ENCODE measurements around the gene IBA57. TPM values are rescaled to one million over a fixed set of nuclear protein-coding genes. Genes with fewer than 3 reads are reported as not detected.

The IBA57 gene
- total RNA-seq, 1 experiment from 2014 or later, result 3.6 TPM

- Histone ChIP-seq H3K27me3 (ENCODE audit: low read length) (no peaks in the 10 kb centered on the region), H2AFZ (ENCODE audit: low read length) (no peak overlapping the region), H3K9me3 (ENCODE audit: low read length) (no peaks in the 10 kb centered on the region), H3K4me1 (ENCODE audit: low read length) (peaks cover 17% of the 10 kb centered on the region), H4K20me1 (ENCODE audit: insufficient read depth, low read depth, low read length) (no peaks in the 10 kb centered on the region), H3K9me2 (replicated peaks; ENCODE audit: insufficient read depth, low read length) (no peaks in the 10 kb centered on the region), H3K9ac (ENCODE audit: low read length) (no peak overlapping the region), H3K4me2 (ENCODE audit: low read depth, low read length, poor library complexity, severe bottlenecking) (no peak overlapping the region), H3K27ac (ENCODE audit: low read length) (no peak overlapping the region), H3K4me3 (ENCODE audit: low read length) (no peak overlapping the region), H3K36me3 (ENCODE audit: insufficient read depth, low read length) (no peaks in the 10 kb centered on the region), H3K79me2 (ENCODE audit: low read length) (no peaks in the 10 kb centered on the region)
- DNase-seq, result no peak
Measured at GRCh38 chr1:228162286-228163006, 3.2 kb upstream of the IBA57 start.

- H3K4me3 ChIP-seq (ENCODE audit: low read length), result no peak overlapping the region
- no peak for DNase-seq
- no peaks in the 10 kb centered on the region for H3K36me3 ChIP-seq (ENCODE audit: insufficient read depth, low read length)
- no peaks in the 10 kb centered on the region for H3K79me2 ChIP-seq (ENCODE audit: low read length)
- H3K9me2 ChIP-seq (replicated peaks; ENCODE audit: insufficient read depth, low read length), result no peaks in the 10 kb centered on the region
- H3K27me3 ChIP-seq (ENCODE audit: low read length), result no peaks in the 10 kb centered on the region
- H3K4me2 ChIP-seq (ENCODE audit: low read depth, low read length, poor library complexity, severe bottlenecking), result no peak overlapping the region
- no peak overlapping the region for H3K27ac ChIP-seq (ENCODE audit: low read length)
- H3K4me1 ChIP-seq (ENCODE audit: low read length), result peaks cover 17% of the 10 kb centered on the region
- H3K9ac ChIP-seq (ENCODE audit: low read length), result no peak overlapping the region
- no peak overlapping the region for H2AFZ ChIP-seq (ENCODE audit: low read length)
- no peaks in the 10 kb centered on the region for H4K20me1 ChIP-seq (ENCODE audit: insufficient read depth, low read depth, low read length)
- H3K9me3 ChIP-seq (ENCODE audit: low read length), result no peaks in the 10 kb centered on the region
Measured at GRCh38 chr1:228163007-228163753, 2.4 kb upstream of the IBA57 start.

GRCh38 chr1:228163776-228164519 is 1.7 kb upstream of the IBA57 start:
- Histone ChIP-seq H3K4me3 (ENCODE audit: low read length) (no peak overlapping the region; the same call in 1 of the 2 replicates), H3K27ac (ENCODE audit: low read length) (no peak overlapping the region), H3K9me2 (replicated peaks; ENCODE audit: insufficient read depth, low read length) (no peaks in the 10 kb centered on the region), H2AFZ (ENCODE audit: low read length) (no peak overlapping the region), H3K79me2 (ENCODE audit: low read length) (no peaks in the 10 kb centered on the region), H4K20me1 (ENCODE audit: insufficient read depth, low read depth, low read length) (no peaks in the 10 kb centered on the region), H3K4me1 (ENCODE audit: low read length) (peaks cover 17% of the 10 kb centered on the region), H3K27me3 (ENCODE audit: low read length) (no peaks in the 10 kb centered on the region), H3K9me3 (ENCODE audit: low read length) (no peaks in the 10 kb centered on the region), H3K36me3 (ENCODE audit: insufficient read depth, low read length) (no peaks in the 10 kb centered on the region), H3K9ac (ENCODE audit: low read length) (0 out of 2 replicates have a peak overlapping the region, but pooled peaks have one; percentile 80), H3K4me2 (ENCODE audit: low read depth, low read length, poor library complexity, severe bottlenecking) (peak overlapping the region; percentile 98)
- no peak for DNase-seq

GRCh38 chr1:228164561-228165371 is 838 bp upstream of the IBA57 start:
- no peaks in the 10 kb centered on the region for H3K9me3 ChIP-seq (ENCODE audit: low read length)
- H3K4me3 ChIP-seq (ENCODE audit: low read length), result peak overlapping the region; percentile 70
- peaks cover 17% of the 10 kb centered on the region for H3K4me1 ChIP-seq (ENCODE audit: low read length)
- no peaks in the 10 kb centered on the region for H3K27me3 ChIP-seq (ENCODE audit: low read length)
- H2AFZ ChIP-seq (ENCODE audit: low read length), result no peak overlapping the region; the same call in 1 of the 2 replicates
- no peaks in the 10 kb centered on the region for H3K79me2 ChIP-seq (ENCODE audit: low read length)
- peak overlapping the region; percentile 80 for H3K9ac ChIP-seq (ENCODE audit: low read length)
- H3K27ac ChIP-seq (ENCODE audit: low read length), result 0 out of 2 replicates have a peak overlapping the region, but pooled peaks have one; percentile 31
- no peaks in the 10 kb centered on the region for H4K20me1 ChIP-seq (ENCODE audit: insufficient read depth, low read depth, low read length)
- no peaks in the 10 kb centered on the region for H3K9me2 ChIP-seq (replicated peaks; ENCODE audit: insufficient read depth, low read length)
- no peak for DNase-seq
- no peaks in the 10 kb centered on the region for H3K36me3 ChIP-seq (ENCODE audit: insufficient read depth, low read length)
- peak overlapping the region; percentile 98 for H3K4me2 ChIP-seq (ENCODE audit: low read depth, low read length, poor library complexity, severe bottlenecking)

GRCh38 chr1:228166170-228166936 is 749 bp downstream of the IBA57 start:
- peaks cover 17% of the 10 kb centered on the region for H3K4me1 ChIP-seq (ENCODE audit: low read length)
- H3K4me2 ChIP-seq (ENCODE audit: low read depth, low read length, poor library complexity, severe bottlenecking), result peak overlapping the region; percentile 54
- no peaks in the 10 kb centered on the region for H3K79me2 ChIP-seq (ENCODE audit: low read length)
- peak; percentile 74 for DNase-seq
- H3K9ac ChIP-seq (ENCODE audit: low read length), result peak overlapping the region; percentile 86
- H3K4me3 ChIP-seq (ENCODE audit: low read length), result peak overlapping the region; percentile 78
- no peak overlapping the region for H2AFZ ChIP-seq (ENCODE audit: low read length)
- H3K27me3 ChIP-seq (ENCODE audit: low read length), result no peaks in the 10 kb centered on the region
- no peak overlapping the region for H3K27ac ChIP-seq (ENCODE audit: low read length)
- H3K9me2 ChIP-seq (replicated peaks; ENCODE audit: insufficient read depth, low read length), result no peaks in the 10 kb centered on the region
- no peaks in the 10 kb centered on the region for H4K20me1 ChIP-seq (ENCODE audit: insufficient read depth, low read depth, low read length)
- H3K9me3 ChIP-seq (ENCODE audit: low read length), result no peaks in the 10 kb centered on the region
- H3K36me3 ChIP-seq (ENCODE audit: insufficient read depth, low read length), result no peaks in the 10 kb centered on the region

- Histone ChIP-seq H2AFZ (ENCODE audit: low read length) (no peak overlapping the region), H3K27me3 (ENCODE audit: low read length) (no peaks in the 10 kb centered on the region), H3K9me2 (replicated peaks; ENCODE audit: insufficient read depth, low read length) (no peaks in the 10 kb centered on the region), H3K9me3 (ENCODE audit: low read length) (no peaks in the 10 kb centered on the region), H3K79me2 (ENCODE audit: low read length) (no peaks in the 10 kb centered on the region), H3K4me1 (ENCODE audit: low read length) (peaks cover 17% of the 10 kb centered on the region), H3K27ac (ENCODE audit: low read length) (no peak overlapping the region), H3K9ac (ENCODE audit: low read length) (no peak overlapping the region), H3K36me3 (ENCODE audit: insufficient read depth, low read length) (no peaks in the 10 kb centered on the region), H3K4me3 (ENCODE audit: low read length) (no peak overlapping the region), H3K4me2 (ENCODE audit: low read depth, low read length, poor library complexity, severe bottlenecking) (no peak overlapping the region), H4K20me1 (ENCODE audit: insufficient read depth, low read depth, low read length) (peaks cover 3% of the 10 kb centered on the region; the same call in 1 of the 2 replicates)
- no peak for DNase-seq
Measured at GRCh38 chr1:228168563-228169270, 3.1 kb downstream of the IBA57 start.

- DNase-seq, result no peak
- Histone ChIP-seq H3K79me2 (ENCODE audit: low read length) (no peaks in the 10 kb centered on the region), H3K4me3 (ENCODE audit: low read length) (no peak overlapping the region), H3K4me1 (ENCODE audit: low read length) (peaks cover 16% of the 10 kb centered on the region), H3K9me3 (ENCODE audit: low read length) (no peaks in the 10 kb centered on the region), H3K36me3 (ENCODE audit: insufficient read depth, low read length) (no peaks in the 10 kb centered on the region), H2AFZ (ENCODE audit: low read length) (no peak overlapping the region), H3K4me2 (ENCODE audit: low read depth, low read length, poor library complexity, severe bottlenecking) (no peak overlapping the region), H3K27ac (ENCODE audit: low read length) (no peak overlapping the region), H3K9me2 (replicated peaks; ENCODE audit: insufficient read depth, low read length) (no peaks in the 10 kb centered on the region), H4K20me1 (ENCODE audit: insufficient read depth, low read depth, low read length) (peaks cover 5% of the 10 kb centered on the region; the same call in 1 of the 2 replicates), H3K9ac (ENCODE audit: low read length) (no peak overlapping the region), H3K27me3 (ENCODE audit: low read length) (no peaks in the 10 kb centered on the region)
Measured at GRCh38 chr1:228169345-228169744, 3.7 kb downstream of the IBA57 start.

Data from Karpas-422 (cell line).